Colonic mucosa (tissue), 4 donors: ENCODE data around the gene EXD2. TPM values are rescaled to one million over a fixed set of nuclear protein-coding genes. Genes with fewer than 3 reads are reported as not detected.
"Not testable (repeated sequence)": the region's sequence is repeated elsewhere in the genome, so short reads cannot be mapped to it uniquely, and the experiment has no call there.

ENCODE experiments used
- DNase-seq: peaks from one replicate; pipeline ENCODE4 v3.0.0-alpha.2; 2020
- H3K27ac ChIP-seq: fragments of 200-600 bp; one replicate; pipeline ENCODE4 v1.8.0; 2021
- H3K27me3 ChIP-seq: fragments of 200-600 bp; one replicate; pipeline ENCODE4 v1.8.0; 2021
- H3K36me3 ChIP-seq: fragments of 200-600 bp; one replicate; pipeline ENCODE4 v1.8.0; 2021
- H3K4me1 ChIP-seq: fragments of 200-600 bp; one replicate; pipeline ENCODE4 v1.8.0; 2021; ENCODE audit warnings: mild to moderate bottlenecking
- H3K4me3 ChIP-seq: fragments of 200-600 bp; one replicate; pipeline ENCODE4 v1.8.0; 2021
- H3K9ac ChIP-seq, 2 donors: one replicate each; pipeline ENCODE4 v1.7.0; 2013; ENCODE audit warnings: control low read depth in 2 of 2, low read depth in 2 of 2, low read length in 2 of 2
- H3K9me3 ChIP-seq: fragments of 200-600 bp; one replicate; pipeline ENCODE4 v1.8.0; 2021
- CTCF ChIP-seq: fragments of 200-600 bp; IDR thresholded peaks from one replicate; pipeline ENCODE4 v1.8.0; 2022; ENCODE audit warnings: antibody characterized with exemption, mild to moderate bottlenecking
- intact Hi-C: fragments of 100-400 bp; cut with DNase I; formaldehyde crosslinking; loops from one replicate; pipeline ENCODE4 v1.14.1; 2022
- total RNA-seq, 2 donors: library from RNA; stranded (reverse); fragmentation: NEBNext Ultra II Directional in 1 of 2; extraction: Animal tissue kit (Norgen Biotek cat#: 25700) in 1 of 2; gene quantifications; one replicate each; pipeline ENCODE4 v1.2.1, GENCODE V29; 2021
- donor health status: healthy.
- donor health status: DM: no; HTN: no; CAD: no.
- donor health status: DM: no; HTN: no; CAD: no.

EXD2 gene
- total RNA-seq, 2 donors from 2014 or later: 21.9 to 24.2 TPM

DNA sequence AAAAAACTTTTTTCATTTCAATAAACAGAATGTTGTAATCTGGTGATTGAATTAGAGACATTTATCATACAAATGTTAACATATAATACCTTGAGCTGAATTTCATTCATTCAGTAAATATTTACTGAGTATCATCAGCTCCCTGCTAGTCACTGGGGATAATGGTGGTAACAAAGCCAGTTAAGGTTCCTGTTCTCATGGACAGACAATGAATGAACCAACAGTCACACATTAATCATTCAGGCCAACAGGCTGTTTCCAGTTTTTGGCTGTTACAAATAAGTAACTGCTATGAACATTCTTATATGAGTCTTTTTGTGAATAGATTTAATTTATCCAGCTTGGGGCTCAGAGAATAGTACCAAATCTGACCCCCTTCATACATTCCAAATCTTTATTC lies 13.5 kb downstream of the EXD2 start:
- Histone ChIP-seq H3K36me3 (no peaks in the 10 kb centered on the region), H3K4me1 (no peaks in the 10 kb centered on the region), H3K4me3 (no peak overlapping the region), H3K9ac (no peak overlapping the region), H3K27me3 (no peaks in the 10 kb centered on the region), H3K9me3 (no peaks in the 10 kb centered on the region), H3K27ac (no peak overlapping the region)
- no peak for TF ChIP-seq CTCF
- DNase-seq: no peak
- intact Hi-C loops: no loop called here

DNA sequence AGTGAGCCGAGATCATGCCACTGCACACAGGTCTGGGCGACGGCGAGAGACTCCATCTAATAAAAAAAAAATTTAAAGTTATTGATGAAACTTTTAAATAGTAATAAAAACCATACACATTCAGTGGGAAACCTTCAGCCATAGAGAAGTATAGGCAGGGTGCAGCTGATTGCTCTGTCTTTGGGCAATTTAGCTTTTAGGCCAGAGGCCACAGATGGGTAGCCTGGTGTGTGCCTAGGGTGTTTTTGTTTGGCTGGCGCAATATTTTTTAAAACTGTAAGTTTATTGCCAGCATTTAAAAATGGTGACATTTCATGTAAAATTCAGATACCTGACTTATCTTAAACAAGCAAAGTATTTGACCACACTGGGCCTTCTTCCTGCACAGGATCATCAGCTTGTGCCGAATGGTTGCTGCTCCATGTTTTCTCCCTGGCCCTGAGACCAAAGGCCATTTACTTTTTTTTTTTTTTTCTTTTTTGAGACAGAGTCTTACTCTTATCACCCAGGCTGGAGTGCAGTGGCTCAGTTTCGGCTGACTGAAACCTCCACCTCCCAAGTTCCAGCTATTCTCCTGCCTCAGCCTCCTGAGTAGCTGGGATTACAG lies 16.2 kb downstream of the EXD2 start:
- no peaks in the 10 kb centered on the region for H3K4me1 ChIP-seq
- no peaks in the 10 kb centered on the region for H3K36me3 ChIP-seq
- H3K27ac ChIP-seq: no peak overlapping the region
- H3K4me3 ChIP-seq: no peak overlapping the region
- H3K27me3 ChIP-seq: no peaks in the 10 kb centered on the region
- no peaks in the 10 kb centered on the region for H3K9me3 ChIP-seq
- DNase-seq: no peak
- TF ChIP-seq CTCF: no peak
- intact Hi-C loops: no loop called here
- H3K9ac ChIP-seq: no peak overlapping the region

GRCh38 chr14:69208666-69209065 lies 17.4 kb downstream of the EXD2 start:
- H3K36me3 ChIP-seq: no peaks in the 10 kb centered on the region
- no peak overlapping the region for H3K27ac ChIP-seq
- intact Hi-C loops: no loop called here

DNA sequence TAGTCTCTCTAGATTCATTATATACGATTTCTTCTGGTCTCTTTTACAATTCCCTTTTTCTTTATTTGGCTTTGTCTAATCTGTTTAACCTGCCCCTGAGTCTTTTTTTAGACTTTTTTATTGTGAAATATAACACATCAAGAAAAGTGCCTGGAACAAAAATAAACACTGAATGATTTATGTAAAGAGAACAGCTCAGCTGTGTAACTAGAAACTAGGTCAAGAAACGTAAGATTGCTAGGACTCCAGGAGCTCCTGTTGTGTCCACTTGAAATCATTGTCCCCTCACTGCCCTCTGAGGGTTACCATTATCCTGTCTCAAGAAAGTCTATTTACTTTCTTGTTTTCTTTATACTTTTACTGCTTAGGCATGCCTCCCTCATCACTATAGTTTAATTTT lies 23.1 kb downstream of the EXD2 start:
- Histone ChIP-seq H3K4me1 (no peaks in the 10 kb centered on the region), H3K27ac (no peak overlapping the region), H3K36me3 (no peaks in the 10 kb centered on the region), H3K4me3 (no peak overlapping the region), H3K9me3 (no peaks in the 10 kb centered on the region), H3K27me3 (no peaks in the 10 kb centered on the region), H3K9ac (no peak overlapping the region)
- intact Hi-C loops: no loop called here
- TF ChIP-seq CTCF: no peak
- no peak for DNase-seq

More at GRCh38 chr14:69208666-69209065, 17.4 kb downstream of the EXD2 start:
- no peaks in the 10 kb centered on the region for H3K9me3 ChIP-seq
- H3K27me3 ChIP-seq: no peaks in the 10 kb centered on the region
- no peak overlapping the region for H3K9ac ChIP-seq
- H3K4me1 ChIP-seq: no peaks in the 10 kb centered on the region
- no peak for TF ChIP-seq CTCF
- no peak overlapping the region for H3K4me3 ChIP-seq
- DNase-seq: no peak

DNA sequence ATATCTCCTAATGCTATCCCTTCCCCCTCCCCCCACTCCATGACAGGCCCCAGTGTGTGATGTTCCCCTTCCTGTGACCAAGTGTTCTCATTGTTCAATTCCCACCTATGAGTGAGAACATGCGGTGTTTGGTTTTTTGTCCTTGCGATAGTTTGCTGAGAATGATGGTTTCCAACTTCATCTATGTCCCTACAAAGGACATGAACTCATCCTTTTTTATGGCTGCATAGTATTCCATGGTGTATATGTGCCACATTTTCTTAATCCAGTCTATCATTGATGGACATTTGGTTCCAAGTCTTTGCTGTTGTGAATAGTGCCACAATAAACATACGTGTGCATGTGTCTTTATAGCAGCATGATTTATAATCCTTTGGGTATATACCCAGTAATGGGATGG lies 26.4 kb downstream of the EXD2 start:
- intact Hi-C loops, H3K36me3 ChIP-seq, H3K27me3 ChIP-seq, H3K27ac ChIP-seq, H3K4me1 ChIP-seq, H3K4me3 ChIP-seq, DNase-seq, H3K9ac ChIP-seq, H3K9me3 ChIP-seq: not testable (repeated sequence)

- H3K27ac ChIP-seq: no peak overlapping the region
- intact Hi-C loops: no loop called here
- no peak overlapping the region for H3K4me3 ChIP-seq
- no peaks in the 10 kb centered on the region for H3K36me3 ChIP-seq
- H3K27me3 ChIP-seq: no peaks in the 10 kb centered on the region
- no peak overlapping the region for H3K9ac ChIP-seq
- H3K9me3 ChIP-seq: no peaks in the 10 kb centered on the region
- DNase-seq: no peak
- TF ChIP-seq CTCF: no peak
- no peaks in the 10 kb centered on the region for H3K4me1 ChIP-seq
Observed at GRCh38 chr14:69224946-69225345, 33.6 kb downstream of the EXD2 start.
